ENCODE measurements around the gene ADGRF5. TPM values are rescaled to one million over a fixed set of nuclear protein-coding genes. Genes with fewer than 3 reads are reported as not detected.
"Not testable (repeated sequence)": the region's sequence is repeated elsewhere in the genome, so short reads cannot be mapped to it uniquely, and the experiment has no call there.

The ADGRF5 gene
- total and polyA plus RNA-seq, 8 donors = 2.2 to 7.6 (median 4.0) TPM

- intact Hi-C loops (cut with DNase I) = not testable (repeated sequence)
These were observed 65.8 kb downstream of the ADGRF5 start for GRCh38 chr6:46855966-46856365.

DNA sequence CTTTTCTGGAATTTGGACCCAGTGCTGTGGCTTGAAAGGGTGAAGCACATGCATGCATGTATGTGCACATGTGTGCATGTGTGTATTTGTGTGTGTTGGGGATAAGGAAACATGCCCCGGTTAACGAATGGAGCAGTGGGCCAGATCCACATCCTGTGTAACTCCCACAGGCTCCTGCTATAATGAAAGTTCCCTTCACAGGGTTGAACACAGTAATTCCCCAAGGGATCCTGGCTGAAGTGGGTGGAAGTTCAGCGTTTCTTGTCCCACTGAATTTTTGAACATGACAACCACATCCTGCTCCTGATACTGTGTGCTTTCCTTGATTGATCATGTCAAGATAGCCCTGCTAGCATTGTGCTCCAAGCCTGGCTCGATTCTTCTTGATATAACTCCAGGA is 70.2 kb downstream of the ADGRF5 start:
- DNase-seq; ATAC-seq; H3K36me3 ChIP-seq; H3K4me1 ChIP-seq; intact Hi-C loops (cut with DNase I); H3K9me3 ChIP-seq; H3K4me3 ChIP-seq; FAIRE-seq; H3K27me3 ChIP-seq; H3K27ac ChIP-seq: not testable (repeated sequence)
- WGBS, 2 donors = 54 to 60% methylated on average over 4 of the region's 4 CpGs

More at GRCh38 chr6:46855966-46856365, 65.8 kb downstream of the ADGRF5 start:
- H3K4me1 ChIP-seq, H3K36me3 ChIP-seq, H3K27ac ChIP-seq, H3K4me3 ChIP-seq, H3K9me3 ChIP-seq, FAIRE-seq, H3K27me3 ChIP-seq: not testable (repeated sequence)
- WGBS, 2 donors = 12 to 19% methylated on average over 1 of the region's 1 CpG
- peak; percentile 46 to 76 (median 64) for ATAC-seq
- peak; percentile 38 to 65 (median 57) for TF ChIP-seq CTCF (IDR thresholded peaks at IDR 0.05)
- DNase-seq = peak in 1 of 6 donors; percentile 38

- DNase-seq = no peak
- TF ChIP-seq CTCF (IDR thresholded peaks at IDR 0.05) = no peak
- intact Hi-C loops (cut with DNase I) = no loop called here
- 88 to 89% methylated on average over 2 of the region's 2 CpGs for WGBS, 2 donors
- H3K36me3 ChIP-seq = no peaks in the 10 kb centered on the region
- H3K27ac ChIP-seq = no peak overlapping the region
- peaks cover 0 to 3% (median 0%) of the 10 kb centered on the region in 3 donors for H3K4me1 ChIP-seq
- H3K4me3 ChIP-seq = no peak overlapping the region
- H3K27me3 ChIP-seq = no peaks in the 10 kb centered on the region
- H3K9me3 ChIP-seq = no peaks in the 10 kb centered on the region
- no peak for ATAC-seq
- no peak for FAIRE-seq
These were observed 70.9 kb downstream of the ADGRF5 start for GRCh38 chr6:46850792-46851191.

DNA sequence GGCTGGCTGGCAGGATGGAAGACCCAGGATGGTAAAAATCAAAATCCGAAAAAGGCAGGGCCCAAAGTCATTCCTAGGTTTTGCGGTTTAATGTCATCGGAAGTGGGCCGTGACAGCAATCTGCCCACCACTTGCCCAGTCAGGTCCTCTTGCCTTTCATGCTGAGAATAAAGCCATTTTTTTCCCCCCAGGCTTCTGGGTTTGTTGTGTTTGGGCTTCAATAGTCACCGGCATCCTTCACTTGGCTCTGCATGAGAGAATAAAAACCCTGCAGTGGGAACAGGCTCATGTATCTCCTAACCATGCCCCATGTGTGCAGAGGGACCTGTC is 72.4 kb downstream of the ADGRF5 start:
- intact Hi-C loops (cut with DNase I) = loop anchor here in 1 of 3 donors (10.0 kb wide), 1 partner anchor 205 kb away; no protein-coding TSS in a partner anchor

GRCh38 chr6:46848684-46849360 is 72.9 kb downstream of the ADGRF5 start:
- Histone ChIP-seq H3K4me3 (no peak overlapping the region), H3K27me3 (no peaks in the 10 kb centered on the region), H3K27ac (no peak overlapping the region), H3K36me3 (no peaks in the 10 kb centered on the region), H3K4me1 (peaks cover 0 to 3% (median 0%) of the 10 kb centered on the region in 3 donors), H3K9me3 (no peaks in the 10 kb centered on the region)
- ATAC-seq (peak; percentile 98 to 100 (median 98)), DNase-seq (peak; percentile 76 to 97 (median 89)), FAIRE-seq (no peak)
- peak; percentile 93 to 97 (median 95) for TF ChIP-seq CTCF (IDR thresholded peaks at IDR 0.05)
- intact Hi-C loops (cut with DNase I) = loop anchor here in 1 of 3 donors (10.0 kb wide), 1 partner anchor 206 kb away; no protein-coding TSS in a partner anchor
- WGBS, 2 donors = 6 to 7% methylated on average over 25 of the region's 25 CpGs

More for the DNA sequence above, 72.4 kb downstream of the ADGRF5 start:
- WGBS, 2 donors = 48 to 52% methylated on average over 5 of the region's 5 CpGs
- no peak for ATAC-seq
- H3K27ac ChIP-seq = no peak overlapping the region
- H3K4me1 ChIP-seq = peaks cover 0 to 3% (median 0%) of the 10 kb centered on the region in 3 donors
- no peaks in the 10 kb centered on the region for H3K36me3 ChIP-seq
- no peaks in the 10 kb centered on the region for H3K27me3 ChIP-seq
- H3K9me3 ChIP-seq = no peaks in the 10 kb centered on the region
- FAIRE-seq = no peak
- no peak for TF ChIP-seq CTCF (IDR thresholded peaks at IDR 0.05)
- no peak overlapping the region for H3K4me3 ChIP-seq
- no peak for DNase-seq
